ENCODE data around the gene SNAP47.

SNAP47 gene

DNA sequence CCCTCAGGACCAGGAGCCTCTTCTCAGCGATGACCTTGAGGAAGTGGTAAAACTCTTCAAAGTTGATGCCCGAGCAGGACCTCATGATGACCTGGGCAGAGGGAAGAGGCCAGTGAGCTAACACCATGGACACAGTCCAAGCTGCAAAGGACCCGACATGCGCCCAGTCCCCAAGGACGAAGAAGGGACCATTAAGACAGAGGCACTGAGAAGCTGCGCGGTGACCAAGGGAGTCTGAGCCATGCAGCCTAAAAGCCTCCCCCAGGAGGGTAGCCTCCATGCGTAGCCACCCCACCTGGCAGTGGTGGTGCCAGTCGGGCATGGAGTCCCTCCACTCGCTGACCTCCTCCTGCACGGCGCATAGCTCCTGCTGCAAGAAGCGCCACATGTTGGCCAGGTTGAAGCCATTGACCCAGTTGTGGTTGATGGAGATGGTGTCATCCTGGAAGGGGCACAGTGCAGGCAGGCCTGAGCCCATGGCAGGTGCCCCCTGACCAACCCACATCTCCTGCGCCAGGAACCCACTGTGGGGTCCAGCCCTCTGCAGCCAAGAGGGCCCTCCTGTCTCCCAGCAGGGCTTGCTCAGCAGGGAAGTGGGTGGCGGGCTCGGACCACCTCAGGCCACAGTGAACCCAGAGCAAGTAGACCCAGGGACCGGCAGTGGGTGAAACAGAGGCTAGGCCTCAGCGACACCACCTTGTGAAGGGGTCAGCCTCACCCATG lies 2.5 kb upstream of the SNAP47 start:
- DNase-seq, result no peak

DNA sequence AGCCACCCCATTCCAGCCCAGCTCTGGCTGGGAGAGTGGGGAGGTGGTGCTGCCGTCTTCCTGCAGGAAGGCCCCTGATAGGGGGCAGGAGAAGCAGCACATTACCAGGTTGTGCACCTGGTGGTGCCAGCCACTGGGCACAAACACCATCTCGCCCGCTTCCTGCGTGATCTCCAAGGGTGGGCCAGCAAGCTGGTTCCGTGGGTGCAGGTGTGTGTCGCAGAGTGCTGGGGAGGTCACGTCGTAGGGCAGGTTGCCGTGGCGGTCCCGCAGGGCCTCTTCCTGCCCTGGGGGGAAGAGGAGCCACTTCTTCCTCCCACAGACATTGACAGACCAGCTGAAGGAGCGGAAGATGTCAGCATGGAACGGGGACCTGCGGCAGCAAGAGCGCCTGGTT lies 1.9 kb upstream of the SNAP47 start:
- no peak for DNase-seq

DNA sequence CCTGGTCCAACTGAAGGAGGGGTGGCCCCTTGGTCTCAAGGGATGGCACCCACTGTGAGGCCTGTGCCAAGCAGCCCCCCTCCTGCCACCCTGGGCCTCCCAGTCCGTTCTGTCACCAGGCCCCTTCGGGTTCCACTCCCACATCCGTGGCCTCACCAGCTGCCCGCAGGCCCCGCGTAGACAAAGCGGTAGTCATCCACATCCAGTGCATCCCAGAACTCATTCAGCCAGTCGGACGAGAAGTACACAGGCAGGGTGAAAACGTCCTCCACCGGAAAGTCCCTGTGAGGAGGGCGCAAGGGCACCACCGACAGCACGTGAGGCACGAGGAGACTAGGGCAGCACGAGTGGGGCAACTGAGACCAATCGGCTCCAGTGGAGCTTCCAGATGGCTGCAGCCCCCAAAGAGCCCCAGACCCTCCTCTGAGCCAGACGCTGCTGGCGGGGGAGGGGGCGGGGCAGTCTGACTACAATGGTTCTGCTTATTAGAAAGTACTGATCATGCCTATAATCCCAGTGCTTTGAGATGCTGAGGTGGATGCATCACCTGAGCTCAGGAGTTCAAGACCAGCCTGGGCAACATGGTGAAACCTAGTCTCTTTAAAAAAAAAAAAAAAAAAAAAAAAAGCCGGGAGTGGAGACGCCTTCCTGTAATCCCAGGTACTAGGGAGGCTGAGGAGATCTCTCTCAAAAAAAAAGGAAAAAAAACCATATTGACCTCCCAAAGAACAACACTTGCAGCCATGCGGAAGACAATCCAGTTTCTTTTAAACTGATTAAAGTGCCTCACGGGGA lies 1.3 kb upstream of the SNAP47 start:
- no peak for DNase-seq

DNA sequence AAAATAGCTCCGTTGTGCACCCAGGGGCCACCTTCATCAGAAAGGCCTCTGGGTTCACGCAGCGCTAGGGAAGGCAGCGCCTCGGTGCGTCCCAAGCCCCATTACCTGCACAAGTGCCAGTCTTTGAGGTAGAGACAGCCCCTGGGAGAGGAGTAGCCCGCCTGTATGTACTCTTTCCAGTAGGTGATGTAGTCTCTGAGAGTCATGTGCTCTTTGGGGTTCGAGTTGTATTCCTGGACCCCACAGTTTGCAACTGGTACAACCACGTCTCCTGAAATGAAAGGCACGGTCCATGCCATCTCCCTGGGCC lies 734 bp upstream of the SNAP47 start:
- DNase-seq, result no peak

DNA sequence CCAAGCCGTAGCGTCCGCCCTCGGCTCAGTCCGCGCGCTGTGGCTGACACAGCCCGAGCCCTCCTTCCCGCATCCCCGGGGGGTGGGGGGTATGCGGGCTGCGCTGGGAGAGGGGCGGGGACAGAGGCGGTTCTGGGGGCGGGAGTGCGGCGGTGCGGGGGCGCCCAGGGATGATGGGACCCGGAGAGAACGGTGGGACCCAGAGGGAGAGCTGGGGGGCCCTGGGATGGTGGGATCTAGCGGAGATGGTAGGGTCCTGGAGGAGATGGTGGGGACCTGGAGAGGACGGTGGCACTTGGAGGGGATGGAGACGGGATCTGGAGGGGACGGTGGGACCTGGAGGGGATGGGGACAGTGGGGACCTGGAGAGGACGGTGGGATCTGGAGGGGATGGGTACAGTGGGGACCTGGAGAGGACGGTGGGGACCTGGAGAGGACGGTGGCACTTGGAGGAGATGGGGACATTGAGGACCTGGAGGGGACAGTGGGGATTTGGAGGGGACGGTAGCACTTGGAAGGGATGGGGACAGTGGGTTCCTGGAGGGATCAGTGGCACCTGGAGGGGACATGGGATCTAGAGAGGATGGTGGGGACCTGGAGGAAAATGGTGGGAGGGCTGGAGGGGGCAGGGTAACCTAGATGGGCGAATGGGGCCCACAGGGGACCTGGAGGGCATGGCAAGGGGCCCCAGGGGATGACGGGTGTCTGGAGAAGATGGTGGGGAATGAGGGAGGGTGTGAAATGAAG lies 477 bp downstream of the SNAP47 start:
- no peak for DNase-seq

DNA sequence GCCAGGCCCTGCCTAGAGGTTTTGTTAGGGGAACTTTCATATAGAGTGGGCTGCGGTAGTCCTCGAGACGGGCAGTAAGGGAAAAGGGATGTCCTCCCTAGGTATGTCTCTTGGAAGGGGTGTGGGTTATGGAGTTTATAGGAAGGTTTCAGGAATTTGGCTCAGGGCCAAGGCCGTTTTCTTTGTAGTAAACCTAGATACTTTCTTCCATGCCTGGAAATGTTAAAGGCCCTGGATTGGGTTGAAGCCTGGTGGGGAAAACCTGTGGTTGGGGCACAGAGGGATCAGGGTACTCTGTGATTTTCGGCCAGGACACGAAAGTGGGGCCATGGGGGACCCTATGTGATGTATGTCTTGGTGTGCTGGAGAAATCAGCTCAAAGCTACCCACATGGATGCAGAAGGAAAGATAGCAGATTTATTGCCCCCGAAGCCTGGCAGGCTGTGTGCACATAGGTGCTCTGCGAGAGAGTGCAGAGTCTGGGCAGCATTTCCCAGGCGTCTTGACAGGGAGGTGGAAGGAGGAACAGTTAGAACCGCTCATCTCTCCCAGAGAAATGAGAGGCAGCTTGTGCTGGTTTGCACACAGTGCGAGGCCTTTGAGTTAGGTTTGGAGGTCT lies 1.7 kb downstream of the SNAP47 start:
- DNase-seq, result no peak

DNA sequence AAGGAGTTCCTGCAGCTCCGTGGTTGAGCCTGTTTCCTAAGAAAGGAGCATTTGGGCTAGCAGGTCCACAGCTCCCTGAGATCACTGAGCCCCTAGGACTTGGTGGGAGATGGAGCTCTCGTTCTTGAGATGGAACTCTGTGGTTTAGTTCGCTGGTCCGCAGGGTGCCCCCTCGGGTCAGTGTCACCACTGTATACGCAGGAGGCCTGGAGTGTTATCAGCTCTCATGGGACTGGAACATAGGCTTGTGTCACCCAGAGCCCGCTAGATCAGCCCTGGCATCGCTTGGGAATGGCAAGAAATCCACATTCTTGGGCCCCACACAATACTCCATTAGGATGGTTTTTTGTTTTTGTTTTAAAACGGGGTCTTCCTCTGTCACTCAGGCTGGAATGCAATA lies 3.6 kb downstream of the SNAP47 start:
- DNase-seq, result no peak

DNA sequence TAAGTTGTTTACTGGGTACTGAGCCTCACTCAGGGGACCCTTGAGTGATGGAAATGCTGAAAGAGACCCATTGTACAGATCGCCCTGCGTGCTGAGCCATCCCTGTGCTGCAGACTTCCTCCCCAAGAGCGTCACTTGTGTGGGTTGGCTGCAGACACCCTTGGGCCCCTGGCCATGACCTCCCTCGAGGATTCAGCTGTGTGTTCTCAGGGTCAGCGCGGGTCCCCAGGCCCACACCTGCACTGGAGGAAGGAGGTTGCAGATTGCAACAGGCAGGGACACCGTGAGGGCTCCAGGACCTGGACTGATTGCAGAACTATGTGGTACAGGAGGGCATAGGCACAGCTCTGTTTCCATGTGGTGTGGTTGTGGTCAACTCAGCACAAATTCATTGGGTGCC lies 4.4 kb downstream of the SNAP47 start:
- no peak for DNase-seq

DNA sequence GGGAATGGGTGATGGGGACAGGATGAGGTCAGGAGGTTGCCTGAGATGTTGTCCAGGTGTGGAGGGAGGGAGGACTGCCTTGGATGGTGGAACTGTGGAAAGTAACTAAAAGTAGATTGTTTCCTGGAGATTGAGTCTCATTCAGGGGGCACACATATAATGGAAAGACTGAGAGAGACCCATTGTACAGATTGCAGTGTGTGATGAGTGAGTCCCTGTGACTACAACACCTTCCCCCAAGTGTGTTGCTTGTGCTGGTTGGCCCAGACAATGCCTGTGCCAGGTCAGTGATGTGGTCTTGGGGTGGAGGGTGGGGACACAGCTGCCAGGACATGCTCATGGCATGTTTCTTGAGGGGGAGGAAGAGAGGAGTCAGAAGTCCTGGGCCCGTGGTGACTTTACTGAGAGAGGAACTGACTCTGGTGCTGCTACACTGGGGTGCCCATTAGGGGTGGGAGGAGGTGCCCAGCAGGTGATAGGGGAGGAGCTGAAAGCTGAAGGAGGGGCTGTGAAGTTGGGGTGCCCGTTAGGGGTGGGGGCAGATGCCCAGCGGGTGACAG lies 5.2 kb downstream of the SNAP47 start:
- DNase-seq, result no peak

DNA sequence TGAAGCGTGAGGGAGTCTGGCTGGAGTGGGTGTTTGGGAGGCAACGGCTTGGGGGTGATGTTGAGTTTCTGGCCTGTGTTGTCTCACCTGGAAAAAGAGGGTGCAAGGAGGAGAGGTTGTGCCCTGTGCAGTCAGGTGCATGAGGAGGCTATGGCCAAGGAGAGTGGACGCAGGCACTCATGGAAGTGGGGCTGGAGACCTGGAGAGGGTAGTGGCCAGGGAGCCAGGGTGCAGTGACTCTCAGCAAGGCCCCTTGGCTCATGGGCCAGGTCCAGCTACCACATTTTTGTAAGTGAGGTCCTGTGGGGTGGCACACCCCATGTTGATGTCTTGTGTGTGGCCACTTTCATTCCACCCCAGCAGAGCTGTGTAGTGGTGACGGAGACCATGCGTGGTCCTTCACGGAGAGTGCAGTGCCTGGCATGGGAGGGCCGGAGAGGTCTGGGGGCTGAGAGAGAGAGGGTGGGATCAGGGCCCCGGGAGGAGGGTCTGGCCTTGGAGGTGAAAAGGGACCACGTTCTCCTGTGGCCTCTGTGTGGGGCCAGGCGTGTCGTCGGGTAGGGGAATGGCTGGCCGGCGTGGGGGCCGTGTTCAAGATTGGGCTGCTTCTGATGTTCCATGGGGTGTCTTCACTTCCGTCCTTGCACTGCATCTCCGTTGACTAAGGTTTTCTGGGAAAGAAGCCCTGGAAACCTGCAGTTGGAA lies 6.1 kb downstream of the SNAP47 start:
- DNase-seq, result no peak

DNA sequence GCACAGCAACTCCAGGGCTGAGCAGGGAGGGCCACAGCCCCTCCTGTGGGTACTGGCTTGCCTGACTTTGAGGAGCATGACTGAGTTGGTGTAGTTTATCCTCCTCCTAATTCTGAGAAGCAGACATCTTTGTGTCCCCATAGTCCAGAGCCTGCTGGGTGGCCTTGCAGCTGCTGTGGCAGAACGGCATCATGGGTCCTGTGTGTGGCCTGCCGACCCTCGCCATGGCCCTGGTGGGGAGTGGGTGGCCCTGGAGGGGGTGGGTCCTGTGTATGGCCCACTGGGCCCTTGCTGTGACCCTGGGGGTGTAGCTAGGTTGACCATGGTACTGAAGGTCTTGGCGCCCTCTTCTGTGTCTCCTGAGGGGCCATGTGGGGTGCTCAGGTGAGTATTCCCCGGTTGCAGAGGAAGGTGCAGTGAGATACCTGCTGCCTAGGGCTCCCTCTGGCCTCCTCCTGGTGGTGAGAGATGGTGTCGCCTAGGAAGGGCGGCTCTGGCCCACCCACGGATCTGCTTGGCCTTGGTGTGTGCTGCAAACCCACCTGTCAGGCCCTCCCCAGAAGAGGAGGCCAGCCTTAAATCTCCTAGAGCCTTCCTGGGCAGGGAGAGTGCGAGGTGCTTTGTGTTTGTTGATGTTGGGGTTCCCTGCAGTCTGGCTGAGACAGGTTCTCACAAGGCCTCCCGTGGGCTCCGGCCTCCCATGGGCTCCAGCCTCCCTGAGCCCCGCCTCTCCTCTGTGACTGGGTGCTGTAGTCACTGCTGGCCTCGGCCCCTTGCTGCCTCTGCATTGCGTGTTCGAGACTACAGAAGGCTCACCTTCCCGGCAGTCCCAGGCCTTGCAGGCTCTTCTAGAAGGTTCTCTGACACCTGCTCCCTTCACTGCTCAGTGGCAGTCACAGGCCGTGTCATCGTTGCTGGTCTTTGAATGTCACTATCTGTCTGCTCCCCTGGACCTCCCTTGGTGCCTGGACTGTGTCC lies 7.8 kb downstream of the SNAP47 start:
- no peak for DNase-seq

DNA sequence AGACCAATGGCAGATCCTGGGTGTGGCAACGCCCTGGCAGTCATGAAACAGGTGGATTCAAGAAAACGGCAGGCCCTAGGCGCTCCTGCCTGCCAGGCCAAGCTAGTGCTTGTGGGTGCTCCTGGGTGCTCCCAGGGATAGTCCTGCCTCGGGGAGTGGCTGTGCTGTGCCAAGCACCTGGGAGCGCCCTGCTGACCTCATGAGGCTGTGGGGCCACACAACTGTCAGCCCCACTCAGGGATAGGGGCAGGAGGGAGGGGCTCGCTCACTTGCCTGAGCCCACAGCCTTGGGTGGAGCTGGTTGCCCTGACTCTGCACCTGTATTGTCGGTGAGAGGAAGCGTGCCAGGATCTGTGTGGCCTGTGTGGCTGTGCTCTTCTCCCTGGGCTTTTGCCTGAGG lies 9.4 kb downstream of the SNAP47 start:
- DNase-seq, result no peak

DNA sequence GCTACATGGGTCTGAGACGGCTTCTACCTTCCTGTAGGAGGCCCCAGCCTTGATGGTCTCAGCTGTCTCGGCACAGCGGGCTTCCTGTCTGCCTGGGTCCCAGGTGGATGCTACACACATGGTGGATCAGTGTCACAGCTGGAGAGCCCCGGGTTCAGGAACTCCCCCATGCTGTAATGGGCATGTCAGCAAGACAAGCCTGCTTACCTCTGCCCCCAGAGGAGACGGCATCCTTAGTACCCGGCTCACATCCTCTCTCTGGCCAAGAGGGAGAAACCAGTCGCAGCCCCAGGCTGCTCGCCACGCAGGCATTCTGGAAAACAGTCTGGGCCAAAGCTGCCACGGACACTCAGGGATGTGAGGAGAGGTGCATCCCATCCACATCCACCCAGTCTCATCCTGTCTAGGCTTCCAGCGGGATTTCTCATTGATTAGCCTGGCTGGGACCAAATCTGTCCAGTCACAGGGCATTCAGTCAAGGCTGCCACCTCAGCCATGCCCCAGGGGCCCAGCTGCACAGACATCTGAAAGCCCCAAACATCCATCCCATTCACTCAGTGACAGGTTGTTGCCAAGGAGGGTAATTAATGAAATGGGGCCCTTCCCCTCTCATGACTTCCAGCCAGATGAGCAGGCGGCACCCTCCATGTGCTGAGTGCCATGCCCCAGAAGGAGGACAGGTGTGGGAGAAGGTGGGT lies 10.5 kb downstream of the SNAP47 start:
- DNase-seq, result no peak

DNA sequence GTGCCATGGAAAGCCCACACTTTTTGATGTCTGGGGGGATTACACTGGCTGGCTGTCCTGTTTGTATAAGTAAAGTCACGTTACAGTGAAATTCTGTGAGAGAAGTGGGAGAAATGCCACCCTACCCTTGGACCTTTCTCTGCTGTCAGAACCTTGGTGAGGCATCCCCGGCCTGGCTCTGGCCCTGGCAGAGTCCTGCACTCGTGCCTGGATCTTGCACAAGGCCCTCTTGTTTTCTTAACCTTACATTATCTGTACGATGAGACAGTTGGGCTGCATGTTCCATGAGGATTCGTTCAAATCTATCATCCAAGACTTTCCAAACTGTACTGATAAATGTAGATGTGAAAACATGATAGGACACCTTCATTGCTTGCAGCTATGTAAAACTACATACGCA lies 11.4 kb downstream of the SNAP47 start:
- no peak for DNase-seq

DNA sequence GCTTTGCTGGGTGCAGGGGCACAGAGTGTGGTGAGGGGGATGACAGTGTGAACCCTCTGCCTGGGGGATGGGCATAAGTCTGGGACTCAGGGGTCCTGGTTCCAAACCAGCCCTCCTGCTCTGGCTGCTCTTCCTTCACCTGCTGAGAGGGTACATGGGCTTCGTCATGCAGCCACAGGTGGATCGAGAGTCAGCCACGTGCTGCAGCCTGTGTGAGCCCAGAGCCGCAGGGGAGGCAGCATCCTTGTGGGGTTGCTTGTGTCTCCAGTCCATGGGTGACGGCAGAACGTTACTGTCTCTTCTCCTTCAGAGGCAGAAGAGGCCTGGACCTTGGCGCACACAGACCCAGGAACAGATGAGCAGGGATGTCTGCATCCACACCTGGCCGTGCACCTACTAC lies 12.1 kb downstream of the SNAP47 start:
- DNase-seq, result no peak

DNA sequence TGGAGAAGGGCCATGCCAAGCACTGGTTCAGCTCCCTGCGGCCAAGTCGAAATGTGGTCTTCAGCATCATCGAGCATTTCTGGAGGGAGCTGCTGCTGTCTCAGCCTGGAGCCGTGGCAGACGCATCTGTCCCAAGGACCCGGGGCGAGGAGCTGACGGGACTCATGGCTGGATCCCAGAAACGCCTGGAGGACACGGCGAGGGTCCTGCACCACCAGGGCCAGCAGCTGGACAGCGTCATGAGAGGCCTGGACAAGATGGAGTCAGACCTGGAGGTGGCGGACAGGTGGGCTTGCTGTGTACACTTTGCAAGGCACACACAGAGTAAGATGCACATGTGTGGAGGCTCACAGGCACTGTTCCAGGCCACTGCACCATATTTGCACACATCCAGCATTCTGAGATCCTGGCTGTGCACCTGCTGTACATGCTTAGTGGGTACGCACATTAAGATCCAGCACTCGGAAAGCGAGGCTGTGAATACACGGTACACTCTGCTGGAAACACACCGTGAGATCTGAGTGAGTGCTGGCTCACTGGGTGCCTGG lies 12.8 kb downstream of the SNAP47 start:
- no peak for DNase-seq

DNA sequence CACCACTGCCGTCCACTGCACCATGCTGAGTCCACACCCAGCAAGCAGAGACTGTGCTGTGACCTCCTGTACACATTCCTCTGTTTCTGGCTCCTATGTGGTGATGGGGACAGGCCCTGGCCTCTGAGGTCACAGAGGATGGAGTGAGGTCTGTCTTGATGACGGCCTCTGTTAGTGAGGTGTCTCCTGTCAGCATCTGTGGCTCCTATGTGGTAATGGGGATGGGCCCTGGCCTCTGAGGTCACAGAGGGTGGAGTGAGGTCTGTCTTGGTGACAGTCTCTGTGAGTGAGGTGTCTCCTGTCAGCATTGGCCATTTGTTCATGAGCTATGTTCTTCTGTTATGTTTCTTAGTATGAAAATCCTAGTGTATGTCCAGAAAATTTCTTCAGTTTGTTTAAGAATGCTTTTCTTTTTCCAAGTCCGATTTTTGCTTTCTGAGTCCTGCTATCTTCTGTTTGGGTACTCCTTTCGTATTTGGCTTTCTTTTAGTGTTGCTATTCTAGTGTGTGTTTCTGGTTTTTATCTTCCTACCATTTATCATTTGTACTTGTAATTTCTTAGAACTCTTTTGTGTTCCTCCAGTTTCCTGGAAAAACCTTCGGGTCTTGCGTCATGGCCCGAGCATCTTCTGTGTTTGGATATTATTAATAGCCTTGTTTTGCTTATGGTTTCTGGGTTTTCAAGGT lies 13.4 kb downstream of the SNAP47 start:
- DNase-seq, result no peak

DNA sequence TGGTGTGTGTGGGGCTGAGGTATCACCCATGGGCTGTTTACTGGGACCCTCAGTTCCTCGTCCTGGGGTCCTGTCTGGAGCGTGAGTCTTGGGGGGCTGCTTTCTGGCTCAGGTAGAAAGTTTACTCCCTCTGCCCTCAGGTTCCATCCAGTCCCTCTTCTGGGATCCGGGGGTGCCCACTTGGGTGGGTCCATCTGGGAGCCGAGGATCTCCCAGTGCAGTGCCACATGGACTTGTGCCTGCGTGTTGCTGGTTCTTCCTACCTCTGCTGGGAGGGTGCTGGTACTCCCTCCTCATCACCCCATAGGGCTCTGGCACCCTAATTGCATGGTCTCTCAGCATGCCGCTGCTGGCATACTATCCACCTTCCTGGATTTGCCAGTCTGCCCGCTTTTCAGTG lies 14.0 kb downstream of the SNAP47 start:
- DNase-seq, result no peak

DNA sequence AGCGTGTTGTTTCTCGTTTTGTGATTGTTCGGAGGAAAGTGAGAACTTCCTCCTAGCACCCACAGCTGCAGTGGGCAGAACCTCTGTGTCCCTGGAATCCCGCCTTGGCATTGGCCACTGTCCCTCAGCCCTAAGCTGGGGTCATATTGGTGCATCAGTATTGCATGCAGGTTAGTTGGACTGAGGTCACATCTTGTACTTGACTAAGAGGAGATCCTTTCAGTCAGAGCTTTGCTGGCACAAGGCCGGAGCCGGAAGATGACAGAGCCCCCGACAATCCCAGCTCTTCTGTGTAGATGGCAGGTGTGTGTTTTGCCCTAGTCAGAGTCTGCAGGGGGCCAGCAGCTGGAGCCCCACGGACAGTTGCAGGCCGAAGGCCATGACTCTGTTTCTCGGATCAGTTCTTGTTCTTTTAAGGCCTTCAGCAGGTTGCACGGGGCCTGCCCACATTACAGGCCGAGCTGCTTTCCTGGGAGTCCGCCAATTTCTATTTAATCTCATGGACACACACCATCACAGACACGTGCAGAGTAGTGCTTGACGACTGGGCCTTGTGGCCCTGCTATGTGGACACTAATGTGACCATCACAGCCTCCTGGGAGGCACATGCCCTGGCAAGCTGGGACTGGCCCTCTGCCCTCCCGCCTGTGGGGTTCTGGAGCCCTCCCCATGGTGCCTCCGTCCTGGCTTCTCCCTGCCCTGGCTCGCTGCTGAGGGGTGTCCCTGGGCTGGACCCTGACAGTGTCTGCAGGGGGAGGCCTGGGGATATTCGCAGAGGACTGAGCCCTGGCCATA lies 14.9 kb downstream of the SNAP47 start:
- DNase-seq, result no peak

Measured in stimulated activated CD4-positive, alpha-beta T cell treated with anti-CD3 and anti-CD28 coated beads, Interleukin-1b, Interleukin-23, amount 100 ng/mL, for 48 hours (primary cell).